ENCODE data around the gene AFF3.

The AFF3 gene, protein sequence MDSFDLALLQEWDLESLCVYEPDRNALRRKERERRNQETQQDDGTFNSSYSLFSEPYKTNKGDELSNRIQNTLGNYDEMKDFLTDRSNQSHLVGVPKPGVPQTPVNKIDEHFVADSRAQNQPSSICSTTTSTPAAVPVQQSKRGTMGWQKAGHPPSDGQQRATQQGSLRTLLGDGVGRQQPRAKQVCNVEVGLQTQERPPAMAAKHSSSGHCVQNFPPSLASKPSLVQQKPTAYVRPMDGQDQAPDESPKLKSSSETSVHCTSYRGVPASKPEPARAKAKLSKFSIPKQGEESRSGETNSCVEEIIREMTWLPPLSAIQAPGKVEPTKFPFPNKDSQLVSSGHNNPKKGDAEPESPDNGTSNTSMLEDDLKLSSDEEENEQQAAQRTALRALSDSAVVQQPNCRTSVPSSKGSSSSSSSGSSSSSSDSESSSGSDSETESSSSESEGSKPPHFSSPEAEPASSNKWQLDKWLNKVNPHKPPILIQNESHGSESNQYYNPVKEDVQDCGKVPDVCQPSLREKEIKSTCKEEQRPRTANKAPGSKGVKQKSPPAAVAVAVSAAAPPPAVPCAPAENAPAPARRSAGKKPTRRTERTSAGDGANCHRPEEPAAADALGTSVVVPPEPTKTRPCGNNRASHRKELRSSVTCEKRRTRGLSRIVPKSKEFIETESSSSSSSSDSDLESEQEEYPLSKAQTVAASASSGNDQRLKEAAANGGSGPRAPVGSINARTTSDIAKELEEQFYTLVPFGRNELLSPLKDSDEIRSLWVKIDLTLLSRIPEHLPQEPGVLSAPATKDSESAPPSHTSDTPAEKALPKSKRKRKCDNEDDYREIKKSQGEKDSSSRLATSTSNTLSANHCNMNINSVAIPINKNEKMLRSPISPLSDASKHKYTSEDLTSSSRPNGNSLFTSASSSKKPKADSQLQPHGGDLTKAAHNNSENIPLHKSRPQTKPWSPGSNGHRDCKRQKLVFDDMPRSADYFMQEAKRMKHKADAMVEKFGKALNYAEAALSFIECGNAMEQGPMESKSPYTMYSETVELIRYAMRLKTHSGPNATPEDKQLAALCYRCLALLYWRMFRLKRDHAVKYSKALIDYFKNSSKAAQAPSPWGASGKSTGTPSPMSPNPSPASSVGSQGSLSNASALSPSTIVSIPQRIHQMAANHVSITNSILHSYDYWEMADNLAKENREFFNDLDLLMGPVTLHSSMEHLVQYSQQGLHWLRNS (N-terminal part only)

DNA sequence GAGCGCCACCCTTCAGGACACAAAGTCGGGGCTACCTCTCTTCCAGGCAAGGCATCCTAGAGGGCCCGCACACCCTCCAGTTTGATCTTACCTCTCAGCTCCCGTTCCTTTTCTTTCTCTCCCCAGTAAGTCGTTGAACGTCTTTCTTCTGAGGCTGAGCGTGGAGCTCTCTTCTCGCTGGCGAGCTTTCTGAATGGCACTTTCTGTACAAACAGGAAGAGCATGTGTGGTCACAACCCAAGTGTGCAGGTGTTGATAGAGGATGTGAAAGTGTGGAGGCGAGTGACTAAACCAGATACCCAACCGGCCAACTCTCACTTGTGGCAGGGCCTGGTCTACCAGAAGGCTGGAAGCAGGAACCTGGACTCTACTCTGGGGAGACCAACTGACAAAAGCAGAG, at the start of gene AFF3:
Gene AFF3, minus strand, starts transcription at position 198 of the 400 bp plus-strand sequence. CDS start 38,136 bp downstream, outside the sequence.
- in situ Hi-C loops (cut with HindIII; ENCODE audit: low pct_ligation_motif_present, low pct_unique_long_range_greater_than_20kb, low sequenced_read_pairs), result no loop called here
- DNase-seq, result no peak

DNA sequence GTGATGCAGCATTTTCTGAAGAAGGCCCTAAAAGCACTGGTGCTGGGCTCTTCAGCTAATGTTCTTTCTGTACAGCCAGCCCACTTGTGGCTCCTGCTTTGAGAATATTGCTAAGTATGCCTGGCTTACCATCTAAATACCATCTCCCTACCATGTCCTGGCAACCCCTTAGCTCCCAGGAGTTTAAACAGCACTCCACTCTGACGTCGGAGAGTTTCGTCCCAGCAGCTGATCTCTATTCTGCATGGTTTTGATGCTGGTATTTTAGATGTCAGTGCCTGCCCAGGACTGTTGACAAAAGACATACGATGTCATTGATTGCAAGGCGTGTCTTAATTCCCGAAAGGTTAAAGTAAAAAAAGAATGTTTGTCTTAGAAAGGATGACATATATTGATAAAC, 47.0 kb upstream of the AFF3 start:
- in situ Hi-C loops (cut with HindIII; ENCODE audit: low pct_ligation_motif_present, low pct_unique_long_range_greater_than_20kb, low sequenced_read_pairs), result no loop called here

DNA sequence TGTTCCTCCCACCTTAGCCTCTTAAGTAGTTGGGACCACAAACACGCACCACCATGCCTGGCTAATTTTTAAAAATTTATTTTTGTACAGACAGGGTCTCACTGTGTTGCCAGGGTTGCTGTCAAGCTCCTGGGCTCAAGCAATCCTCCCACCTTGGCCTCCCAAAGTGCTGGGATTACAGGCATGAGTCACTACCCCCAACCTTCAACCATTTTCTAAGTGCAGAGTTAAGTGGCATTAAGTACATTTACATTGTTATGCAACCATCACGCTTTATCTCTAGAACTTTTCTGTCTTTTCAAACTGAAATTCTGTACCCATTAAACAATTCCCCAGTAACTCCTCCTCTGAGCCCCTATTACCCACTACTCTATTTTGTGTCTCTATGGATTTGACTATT, 45.9 kb upstream of the AFF3 start:
- DNase-seq, result no peak
- in situ Hi-C loops (cut with HindIII; ENCODE audit: low pct_ligation_motif_present, low pct_unique_long_range_greater_than_20kb, low sequenced_read_pairs), result no loop called here

More for the DNA sequence above, 47.0 kb upstream of the AFF3 start:
- no peak for DNase-seq

DNA sequence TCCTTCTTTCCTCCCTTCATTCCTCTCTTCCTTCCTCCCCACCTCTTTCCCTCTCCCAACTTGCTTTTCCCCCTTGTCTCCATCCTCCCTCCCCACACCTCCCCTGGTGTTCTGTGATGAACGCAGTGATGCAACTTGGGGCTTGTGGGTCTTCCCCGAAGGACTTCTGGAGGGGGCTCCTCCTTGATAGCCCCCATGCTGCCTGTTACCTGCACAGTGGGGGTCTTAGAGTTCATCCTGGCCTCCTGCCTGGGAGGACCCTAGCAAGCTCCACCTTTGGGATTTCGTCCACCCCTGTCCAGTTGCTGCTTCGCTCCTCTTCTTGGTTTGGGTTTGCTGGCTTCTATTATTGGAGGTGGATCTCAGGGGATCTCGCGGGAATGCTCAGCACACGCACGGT, 43.7 kb upstream of the AFF3 start:
- DNase-seq, result no peak
- in situ Hi-C loops (cut with HindIII; ENCODE audit: low pct_ligation_motif_present, low pct_unique_long_range_greater_than_20kb, low sequenced_read_pairs), result no loop called here

DNA sequence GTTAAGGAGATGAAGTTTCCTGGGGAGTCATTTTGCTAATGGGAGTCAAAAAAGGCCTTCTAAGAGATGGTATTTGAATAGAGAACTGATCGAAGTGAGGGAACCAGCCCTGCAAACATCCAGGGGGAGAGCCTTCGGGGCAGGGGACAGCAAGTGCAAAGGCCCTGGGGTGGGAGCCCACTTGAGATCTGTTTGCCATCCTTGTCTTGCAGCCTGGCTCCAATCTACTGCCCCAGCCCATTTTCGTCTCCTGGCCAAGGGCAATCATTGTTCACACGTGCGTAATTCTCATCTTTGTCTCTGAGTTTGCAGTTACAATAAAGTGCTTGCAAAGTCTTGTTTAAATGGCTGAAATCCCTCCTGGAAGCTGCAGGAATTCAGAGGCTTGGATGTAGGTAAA, 43.1 kb upstream of the AFF3 start:
- DNase-seq, result no peak
- in situ Hi-C loops (cut with HindIII; ENCODE audit: low pct_ligation_motif_present, low pct_unique_long_range_greater_than_20kb, low sequenced_read_pairs), result no loop called here

DNA sequence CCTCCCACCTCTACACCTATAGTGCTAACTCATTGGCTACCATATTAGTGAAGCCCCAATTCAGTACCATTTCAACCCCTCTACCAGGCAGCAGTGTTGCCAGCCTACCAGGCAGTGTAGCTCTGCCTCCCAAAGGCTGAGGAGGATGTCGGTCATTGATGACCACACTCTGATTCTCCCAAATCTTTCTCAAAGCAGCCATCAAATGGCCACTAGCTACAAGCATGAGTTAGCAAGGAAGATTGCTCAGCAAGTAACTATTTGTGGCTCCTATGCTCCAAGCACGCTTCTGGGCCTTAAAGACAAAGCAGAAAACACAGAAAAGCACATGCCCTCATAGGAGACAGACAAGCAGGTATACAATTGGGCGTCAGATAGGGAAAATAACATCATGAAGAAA, 42.7 kb upstream of the AFF3 start:
- in situ Hi-C loops (cut with HindIII; ENCODE audit: low pct_ligation_motif_present, low pct_unique_long_range_greater_than_20kb, low sequenced_read_pairs), result no loop called here
- DNase-seq, result no peak

DNA sequence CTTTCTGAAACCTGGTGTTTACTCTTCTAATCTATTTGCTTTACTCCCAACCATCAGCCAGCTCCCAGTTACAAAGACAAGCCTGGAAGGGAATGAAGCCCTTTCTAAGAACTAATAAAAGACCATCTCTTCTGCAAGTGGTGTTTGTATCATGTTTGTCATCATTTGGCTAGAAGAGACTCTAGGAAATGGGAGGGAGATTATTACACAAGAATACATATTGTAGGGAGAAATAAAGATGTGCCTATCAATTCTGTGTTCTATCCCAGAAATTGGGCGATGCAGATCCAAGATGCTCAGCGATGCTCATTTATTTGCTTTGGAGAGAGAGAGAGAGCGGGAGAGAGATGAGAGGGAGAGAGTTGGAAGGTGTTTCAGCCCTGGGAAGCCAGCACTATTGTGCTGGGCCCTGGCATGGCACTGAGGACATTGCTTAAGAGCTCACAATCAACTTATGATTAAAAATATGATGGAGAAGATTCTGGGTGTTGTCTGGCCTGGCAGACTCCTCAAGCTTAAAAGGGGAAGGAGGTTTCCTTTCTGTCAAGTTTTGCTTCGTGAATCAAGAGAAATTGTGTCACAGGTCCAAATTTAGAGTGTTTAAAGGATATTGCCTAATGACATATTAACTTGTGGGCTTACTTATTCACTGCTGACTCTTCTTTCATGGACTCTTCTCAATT, 41.8 kb upstream of the AFF3 start:
- DNase-seq, result peak; percentile 16
- in situ Hi-C loops (cut with HindIII; ENCODE audit: low pct_ligation_motif_present, low pct_unique_long_range_greater_than_20kb, low sequenced_read_pairs), result no loop called here

DNA sequence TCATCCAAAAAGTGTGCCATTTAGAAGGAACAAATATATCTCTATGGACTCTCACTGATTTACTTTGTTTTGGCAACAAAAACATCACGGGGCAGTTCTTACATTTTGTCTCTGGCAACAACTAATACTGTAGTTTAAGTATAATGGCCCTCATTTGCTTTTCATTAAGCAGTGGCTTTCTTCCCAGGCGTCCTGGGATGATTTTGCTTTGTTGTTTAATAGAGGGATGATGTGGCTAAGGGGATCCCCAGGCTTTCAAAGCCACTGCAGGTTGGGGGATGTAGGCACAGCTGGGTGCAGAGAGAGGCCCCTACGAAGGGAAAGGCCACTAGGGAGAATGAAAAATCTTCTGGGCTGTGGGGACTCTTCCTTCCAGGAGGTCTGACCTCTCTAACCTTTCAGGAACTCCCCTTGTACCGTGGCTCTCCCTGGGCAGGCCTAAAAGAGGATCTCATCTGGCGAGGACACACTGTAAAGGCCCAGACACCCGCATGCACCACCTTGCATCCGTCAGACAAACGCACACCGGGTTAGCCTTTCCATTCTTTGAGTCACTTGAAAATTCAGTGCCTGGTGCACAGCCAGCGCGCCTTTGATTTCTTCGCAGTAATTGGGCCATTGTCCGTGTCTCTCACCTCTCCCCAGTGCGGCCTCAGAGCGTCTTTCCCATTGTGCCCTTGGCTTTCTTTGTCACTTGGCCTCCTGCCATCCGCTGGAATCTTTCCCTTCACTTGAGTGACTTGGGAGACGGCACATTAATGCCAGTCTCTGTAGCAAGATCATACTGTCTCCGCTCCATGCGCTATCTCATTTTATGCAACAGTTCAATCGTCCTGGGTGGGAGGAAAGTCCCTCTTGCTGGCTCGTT, 40.3 kb upstream of the AFF3 start:
- in situ Hi-C loops (cut with HindIII; ENCODE audit: low pct_ligation_motif_present, low pct_unique_long_range_greater_than_20kb, low sequenced_read_pairs), result no loop called here
- no peak for DNase-seq

DNA sequence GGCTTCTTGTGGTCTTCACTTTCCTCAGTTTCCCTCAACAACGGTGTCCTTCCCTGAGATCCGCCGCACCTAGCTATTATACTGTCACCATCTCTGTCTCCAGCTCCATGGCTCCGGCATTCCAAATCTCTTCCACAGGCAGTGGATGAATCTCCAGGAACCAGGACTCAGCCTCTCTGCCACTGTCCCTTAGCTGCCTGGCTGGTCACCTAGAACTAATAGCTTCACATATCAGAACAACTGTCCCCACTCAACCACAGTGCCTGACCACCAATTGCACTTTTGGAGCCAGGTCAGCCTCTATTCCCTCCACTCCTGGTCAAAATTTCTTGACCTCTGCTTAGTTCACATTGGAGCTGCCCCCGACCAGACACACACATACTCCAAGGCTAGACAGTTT, 38.1 kb upstream of the AFF3 start:
- no peak for DNase-seq
- in situ Hi-C loops (cut with HindIII; ENCODE audit: low pct_ligation_motif_present, low pct_unique_long_range_greater_than_20kb, low sequenced_read_pairs), result no loop called here

DNA sequence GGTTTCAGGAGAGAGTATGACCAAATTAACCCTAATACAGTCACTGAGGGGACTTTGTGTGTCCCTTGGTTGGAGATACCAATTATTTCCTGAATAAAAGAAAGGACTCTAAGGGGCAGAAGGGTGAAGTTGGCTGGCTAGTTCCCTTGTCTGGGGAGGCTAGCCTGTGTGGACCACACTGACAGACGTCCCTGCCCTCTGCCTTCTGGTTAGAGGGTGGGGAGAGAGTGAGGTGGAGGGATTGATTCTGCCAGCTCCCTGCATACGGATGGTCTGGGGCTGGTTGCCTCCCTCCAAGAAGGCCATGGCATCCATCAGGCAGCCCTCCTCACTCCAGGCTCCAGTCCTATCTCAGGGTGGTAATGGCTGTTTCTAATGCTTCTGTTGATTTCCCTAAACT, 37.4 kb upstream of the AFF3 start:
- DNase-seq, result no peak
- in situ Hi-C loops (cut with HindIII; ENCODE audit: low pct_ligation_motif_present, low pct_unique_long_range_greater_than_20kb, low sequenced_read_pairs), result no loop called here

DNA sequence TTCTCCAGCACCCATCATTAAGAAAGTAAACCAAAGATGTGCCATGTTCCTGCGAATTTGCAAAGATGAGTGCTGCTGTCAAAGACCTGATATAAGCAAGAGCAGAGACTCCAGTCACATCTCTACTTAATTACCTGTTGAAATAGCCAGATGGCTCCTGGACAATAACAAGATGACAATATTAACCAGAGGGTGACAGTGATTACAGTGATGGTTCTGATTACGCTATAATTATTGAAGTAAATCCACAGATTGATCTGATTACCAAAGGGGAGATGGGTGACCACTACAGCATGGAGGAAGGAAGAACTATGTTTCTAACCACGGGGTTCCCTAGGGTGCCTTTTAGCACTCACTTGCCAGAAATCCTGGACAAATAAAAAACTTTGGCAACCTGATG, 36.5 kb upstream of the AFF3 start:
- DNase-seq, result no peak

DNA sequence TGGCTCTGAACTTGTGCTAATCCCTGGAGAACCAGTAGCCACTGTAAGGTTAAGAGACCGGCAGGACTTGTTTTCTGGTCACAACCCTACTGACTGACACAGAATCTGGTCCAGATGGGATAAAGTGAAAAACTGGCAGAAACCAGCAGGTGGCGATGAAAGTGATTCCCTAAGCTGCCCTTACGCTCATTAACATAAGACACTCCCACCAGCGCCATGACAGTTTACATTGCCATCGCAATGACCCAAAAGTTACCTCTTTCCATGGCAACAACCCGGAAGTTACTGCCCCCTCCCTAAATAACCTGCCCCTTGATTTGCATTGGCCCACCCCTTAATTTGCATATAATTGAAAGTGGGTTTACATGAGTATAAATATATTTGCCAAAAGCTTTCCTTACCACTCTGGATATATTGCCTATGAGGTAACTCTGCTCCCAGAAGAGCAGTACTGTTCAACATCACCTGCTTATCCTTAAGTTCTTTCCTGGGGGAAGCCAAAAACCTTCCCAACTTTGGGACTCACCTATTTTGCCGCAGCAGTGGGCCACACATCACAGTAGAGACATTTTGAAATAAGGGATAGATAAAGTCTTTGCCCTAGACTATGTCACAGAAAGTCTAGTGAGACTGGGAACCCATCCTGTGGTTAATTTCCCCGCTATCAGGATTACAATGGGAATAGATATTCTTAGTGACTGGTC, 35.8 kb upstream of the AFF3 start:
- peak; percentile 87 for DNase-seq
- in situ Hi-C loops (cut with HindIII; ENCODE audit: low pct_ligation_motif_present, low pct_unique_long_range_greater_than_20kb, low sequenced_read_pairs), result no loop called here

More for the DNA sequence above, 36.5 kb upstream of the AFF3 start:
- in situ Hi-C loops (cut with HindIII; ENCODE audit: low pct_ligation_motif_present, low pct_unique_long_range_greater_than_20kb, low sequenced_read_pairs), result no loop called here

DNA sequence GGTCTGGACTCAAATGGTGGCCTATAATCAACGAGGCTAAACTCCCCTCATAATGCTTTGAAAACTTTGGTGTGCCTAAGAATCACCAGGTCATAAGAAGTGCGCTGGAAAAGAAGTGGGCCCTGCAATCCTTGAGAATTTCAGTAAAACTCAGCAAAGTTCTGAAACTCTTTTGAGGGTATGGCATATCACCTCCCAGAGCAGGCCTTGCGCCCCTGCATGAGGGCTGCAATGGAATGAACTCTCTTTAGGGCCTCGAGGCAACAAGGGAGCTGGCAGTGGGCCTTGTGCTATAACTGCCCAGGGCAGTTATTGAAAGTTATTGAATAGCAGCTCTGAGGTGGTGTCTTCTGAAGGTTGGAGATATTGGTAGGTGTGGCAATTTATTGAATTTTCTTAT, 34.5 kb upstream of the AFF3 start:
- in situ Hi-C loops (cut with HindIII; ENCODE audit: low pct_ligation_motif_present, low pct_unique_long_range_greater_than_20kb, low sequenced_read_pairs), result no loop called here
- no peak for DNase-seq

DNA sequence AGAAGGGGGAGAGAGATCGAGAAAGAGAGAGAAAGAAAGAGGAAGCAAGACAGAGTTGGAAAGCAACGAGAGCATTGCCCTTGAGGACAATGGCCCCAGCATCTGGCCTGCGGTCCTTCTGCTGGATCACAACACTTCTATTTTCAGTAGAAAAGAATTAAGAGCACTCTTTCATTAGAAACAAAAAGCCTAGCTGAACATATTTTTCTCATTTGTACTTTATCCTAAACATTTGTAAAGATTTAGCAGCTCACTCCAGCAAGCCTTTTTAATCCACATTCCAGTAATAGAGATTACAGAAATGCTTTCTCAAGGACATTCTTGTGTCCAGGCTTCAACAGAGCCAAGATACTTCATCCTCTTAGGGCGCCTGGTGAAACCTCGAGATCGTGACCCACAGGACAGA, 31.6 kb upstream of the AFF3 start:
- no peak for DNase-seq
- in situ Hi-C loops (cut with HindIII; ENCODE audit: low pct_ligation_motif_present, low pct_unique_long_range_greater_than_20kb, low sequenced_read_pairs), result no loop called here

DNA sequence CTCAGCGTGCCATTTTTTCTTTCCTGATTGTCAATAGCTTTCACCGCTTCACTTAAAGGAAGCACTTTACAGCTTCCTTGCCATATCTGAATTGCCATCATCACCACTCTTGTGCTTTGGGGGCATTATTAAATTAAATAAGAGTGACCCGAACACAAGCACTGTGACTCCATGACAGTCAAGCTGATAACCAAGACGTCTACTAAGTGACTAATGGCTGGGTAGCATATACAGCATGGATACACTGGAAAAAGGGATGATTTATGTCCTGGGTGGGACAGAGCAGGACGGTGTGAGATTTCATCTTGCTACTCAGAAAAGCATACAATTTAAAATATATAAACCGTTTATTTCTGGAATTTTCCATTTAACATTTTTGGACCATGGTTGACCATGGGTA, 24.3 kb upstream of the AFF3 start:
- in situ Hi-C loops (cut with HindIII; ENCODE audit: low pct_ligation_motif_present, low pct_unique_long_range_greater_than_20kb, low sequenced_read_pairs), result no loop called here
- DNase-seq, result no peak

DNA sequence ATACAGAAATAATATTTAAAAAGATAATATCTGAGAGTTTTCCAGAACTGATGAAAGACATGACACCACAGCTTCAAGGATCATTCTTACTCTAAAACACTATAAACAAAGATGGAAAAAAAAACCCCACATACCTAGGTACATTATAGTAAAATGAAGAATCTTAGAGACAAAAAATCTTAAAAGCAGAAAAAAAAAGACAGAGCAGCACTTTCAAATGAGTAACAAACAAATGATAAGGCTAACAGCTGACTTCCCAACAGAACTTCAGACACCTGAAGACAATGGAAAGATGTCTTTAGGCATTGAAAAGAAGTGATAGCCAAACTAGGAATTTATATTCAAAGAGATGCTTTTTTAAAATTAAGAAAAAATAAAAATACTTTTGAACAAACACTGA, 21.2 kb upstream of the AFF3 start:
- DNase-seq, result no peak
- in situ Hi-C loops (cut with HindIII; ENCODE audit: low pct_ligation_motif_present, low pct_unique_long_range_greater_than_20kb, low sequenced_read_pairs), result no loop called here

DNA sequence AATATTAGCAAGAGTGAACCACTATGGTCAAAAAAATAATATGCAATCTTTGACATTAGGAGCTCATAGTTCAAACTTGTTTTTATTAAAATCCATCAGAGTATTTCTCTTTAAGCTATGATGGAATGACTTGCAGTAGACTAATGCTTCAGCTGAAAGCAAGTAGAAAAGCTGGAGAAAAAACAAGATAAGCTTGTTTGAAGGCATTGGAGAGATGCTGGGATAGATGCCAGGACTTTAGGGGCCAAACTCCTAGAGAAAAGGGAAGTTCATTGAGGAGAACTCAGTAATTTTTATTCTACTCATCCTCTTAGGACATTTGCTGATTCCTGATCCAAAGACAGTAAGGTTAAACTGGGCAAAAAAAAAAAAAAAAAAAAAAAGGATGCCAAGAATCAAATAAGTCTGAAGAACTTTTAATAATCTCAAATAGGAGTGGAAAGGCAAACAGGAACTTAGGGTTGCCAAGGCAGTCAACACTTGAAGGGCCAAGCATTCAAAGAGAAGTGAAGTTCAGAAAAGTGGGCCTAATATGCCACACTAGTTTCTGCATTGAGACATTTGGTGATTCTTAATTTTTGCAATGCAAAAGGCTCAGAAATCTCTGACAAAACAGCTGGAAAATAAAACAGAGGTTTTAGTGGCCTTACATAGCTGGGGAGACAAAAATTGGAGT, 19.7 kb upstream of the AFF3 start:
- in situ Hi-C loops (cut with HindIII; ENCODE audit: low pct_ligation_motif_present, low pct_unique_long_range_greater_than_20kb, low sequenced_read_pairs), result no loop called here

More for the DNA sequence above, 19.7 kb upstream of the AFF3 start:
- no peak for DNase-seq

All from ACHN (cell line).